TTC549 (cell line): ENCODE measurements around the gene C17orf113.
"Not testable (repeated sequence)": the region's sequence is repeated elsewhere in the genome, so short reads cannot be mapped to it uniquely, and the experiment has no call there.

Experiments used
- FAIRE-seq: peaks from 2 replicates; lab custom pipeline; 2012; peaks lifted over from hg19 to GRCh38; lab: Jason Lieb, UNC

Gene C17orf113

DNA sequence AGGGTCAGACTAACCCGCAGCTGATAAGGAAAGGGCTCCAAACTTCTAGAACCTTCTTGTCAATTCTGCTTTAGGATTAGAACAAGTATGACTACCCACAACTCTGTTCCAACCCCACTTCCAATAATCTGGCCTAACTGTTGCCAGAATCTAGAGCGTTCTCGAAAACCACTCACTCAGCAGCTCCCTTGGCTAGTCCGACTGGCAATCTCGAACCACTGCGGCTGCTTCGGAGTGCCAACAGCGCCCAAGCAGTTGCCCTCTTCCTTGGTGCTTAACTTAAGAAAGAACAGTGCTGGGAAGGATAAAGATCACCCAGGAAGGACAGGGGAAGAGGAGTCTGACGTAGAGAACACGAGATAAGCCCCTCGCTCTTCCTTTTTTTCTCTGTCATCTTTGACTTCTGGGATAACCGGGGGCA lies 34.0 kb downstream of the C17orf113 start:
- no peak for FAIRE-seq

DNA sequence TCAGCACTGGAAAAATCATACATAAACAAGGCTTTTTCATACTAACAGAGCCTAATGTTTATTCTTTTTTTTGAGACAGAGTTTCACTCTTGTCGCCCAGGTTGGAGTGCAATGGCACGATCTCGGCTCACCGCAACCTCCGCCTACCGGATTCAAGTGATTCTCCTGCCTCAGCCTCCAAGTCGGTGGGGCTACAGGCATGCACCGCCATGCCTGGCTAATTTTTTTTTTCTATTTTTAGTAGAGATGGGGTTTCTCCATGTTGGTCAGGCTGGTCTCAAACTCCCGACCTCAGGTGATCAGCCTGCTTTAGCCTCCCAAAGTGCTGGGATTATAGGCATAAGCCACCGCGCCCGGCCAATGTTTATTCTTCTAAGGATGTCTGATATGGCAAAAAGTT lies 36.7 kb downstream of the C17orf113 start:
- FAIRE-seq, result not testable (repeated sequence)

DNA sequence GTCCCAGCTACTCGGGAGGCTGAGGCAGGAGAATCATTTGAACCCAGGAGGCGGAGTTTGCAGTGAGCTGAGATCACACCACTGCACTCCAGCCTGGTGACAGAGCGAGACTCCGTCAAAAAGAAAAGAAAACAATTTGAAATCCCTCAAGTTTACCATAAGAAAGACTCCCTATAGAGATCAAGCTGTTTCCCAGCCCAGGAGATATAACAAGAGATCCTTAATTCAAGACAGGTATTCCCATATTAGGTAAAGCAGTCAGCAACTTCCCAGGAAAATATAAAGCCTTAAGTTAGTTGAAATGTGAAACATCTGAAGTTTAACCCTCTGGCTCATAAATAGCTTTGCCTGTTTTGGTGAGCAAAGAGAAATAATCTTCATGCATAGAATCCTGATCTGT lies 38.0 kb downstream of the C17orf113 start:
- FAIRE-seq, result not testable (repeated sequence)

DNA sequence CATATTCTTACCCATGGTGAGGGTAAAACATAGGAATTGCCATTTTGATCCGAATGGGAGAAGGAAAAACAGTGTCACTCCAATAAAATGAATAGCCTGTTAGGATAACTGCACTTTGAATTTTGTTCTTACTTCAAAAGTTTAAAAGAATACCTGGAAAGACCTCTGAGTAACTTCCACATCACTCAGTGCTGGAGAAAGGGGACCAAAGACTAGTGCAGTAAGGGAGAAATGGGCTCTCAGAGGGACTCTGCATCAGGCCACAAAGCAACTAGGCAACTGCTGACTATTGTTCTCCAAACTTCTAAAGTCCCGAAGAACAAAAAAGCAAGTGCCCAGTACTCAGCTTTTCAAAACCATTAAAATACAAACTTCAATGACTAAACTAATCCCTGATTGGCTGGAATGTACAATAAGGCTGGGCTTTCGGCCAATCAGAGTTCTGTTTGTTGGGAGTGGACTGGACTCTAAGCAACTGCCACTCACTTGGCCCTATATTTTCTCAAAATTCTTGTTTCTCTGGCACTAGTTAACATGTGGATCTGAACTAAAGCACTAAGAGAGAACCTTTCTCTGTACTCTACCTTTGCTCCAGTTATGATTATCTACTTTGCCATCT lies 39.4 kb downstream of the C17orf113 start:
- no peak for FAIRE-seq

DNA sequence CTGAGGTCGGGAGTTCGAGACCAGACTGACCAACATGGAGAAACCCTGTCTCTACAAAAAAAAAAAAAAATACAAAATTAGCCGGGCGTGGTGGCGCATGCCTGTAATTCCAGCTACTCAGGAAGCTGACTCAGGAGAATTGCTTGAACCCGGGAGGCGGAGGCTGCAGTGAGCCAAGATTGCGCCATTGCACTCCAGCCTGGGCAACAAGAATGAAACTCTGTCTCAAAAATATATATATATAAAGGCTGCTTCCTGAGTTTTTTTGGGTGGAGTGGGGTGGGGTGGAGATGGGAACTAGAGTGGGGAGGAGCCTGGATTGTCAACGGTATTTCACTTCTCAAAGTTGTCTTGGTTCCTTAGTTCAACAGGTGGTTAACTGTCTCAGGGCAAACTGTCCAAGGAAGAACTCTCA lies 40.1 kb downstream of the C17orf113 start:
- not testable (repeated sequence) for FAIRE-seq

DNA sequence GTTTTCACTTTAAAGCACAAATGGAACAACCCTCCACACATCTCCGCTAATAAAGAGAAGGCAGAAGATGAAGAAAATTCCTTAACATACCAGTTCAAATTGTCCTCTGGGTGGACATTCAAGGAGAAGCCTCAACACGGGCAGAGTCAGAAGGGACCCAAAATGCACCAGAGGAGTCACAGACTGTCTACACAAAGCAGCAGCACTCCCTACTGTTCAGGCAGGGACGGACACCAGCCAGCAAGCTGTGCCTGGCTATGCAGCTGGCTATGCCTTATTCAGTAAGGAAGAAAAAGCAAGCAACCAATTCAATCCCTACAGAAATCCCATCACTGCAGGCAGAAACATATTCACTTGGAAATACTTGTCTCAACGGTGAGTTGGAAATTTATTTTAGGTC lies 41.2 kb downstream of the C17orf113 start:
- no peak for FAIRE-seq

DNA sequence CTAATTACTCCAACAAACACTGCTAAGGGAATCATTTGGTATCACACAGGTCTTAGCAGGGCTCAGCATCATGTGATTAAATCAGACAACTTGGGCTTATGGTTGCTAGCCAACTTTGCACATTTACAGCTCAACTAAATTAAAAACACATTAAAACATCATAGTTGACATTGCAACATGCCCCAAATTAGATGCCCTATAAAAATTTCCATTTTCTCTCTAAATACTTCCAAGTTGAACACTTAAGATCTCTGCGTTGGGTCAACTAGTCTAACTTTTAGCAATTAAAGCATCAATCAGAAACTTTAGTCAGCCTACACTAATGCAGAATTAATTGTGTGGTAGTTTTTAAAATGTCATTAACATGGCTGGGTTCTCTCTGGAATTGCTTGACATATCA lies 45.2 kb downstream of the C17orf113 start:
- no peak for FAIRE-seq

DNA sequence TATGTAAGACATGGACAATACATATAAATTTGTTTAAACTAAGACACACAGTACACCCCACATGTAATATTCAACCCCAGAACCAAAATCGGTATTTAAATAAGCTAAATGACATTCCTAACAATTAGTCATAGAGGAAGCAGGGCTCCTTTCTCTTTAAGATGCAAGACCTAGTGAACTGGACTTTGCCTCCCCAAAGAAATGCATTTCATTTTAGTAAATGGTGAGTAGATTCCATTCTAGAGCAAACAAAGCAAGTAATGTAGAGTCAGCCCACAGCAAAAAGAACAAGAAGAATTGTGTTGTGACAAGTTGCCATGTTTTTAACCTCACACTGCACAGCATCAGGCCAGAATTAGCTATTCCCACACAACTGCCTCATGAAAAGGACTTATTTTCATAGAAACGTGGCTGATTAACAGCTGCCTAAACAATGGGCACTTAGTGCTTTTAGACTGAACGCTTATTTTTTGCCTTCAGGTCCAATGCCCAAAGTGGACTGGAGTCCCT lies 47.6 kb downstream of the C17orf113 start:
- no peak for FAIRE-seq

DNA sequence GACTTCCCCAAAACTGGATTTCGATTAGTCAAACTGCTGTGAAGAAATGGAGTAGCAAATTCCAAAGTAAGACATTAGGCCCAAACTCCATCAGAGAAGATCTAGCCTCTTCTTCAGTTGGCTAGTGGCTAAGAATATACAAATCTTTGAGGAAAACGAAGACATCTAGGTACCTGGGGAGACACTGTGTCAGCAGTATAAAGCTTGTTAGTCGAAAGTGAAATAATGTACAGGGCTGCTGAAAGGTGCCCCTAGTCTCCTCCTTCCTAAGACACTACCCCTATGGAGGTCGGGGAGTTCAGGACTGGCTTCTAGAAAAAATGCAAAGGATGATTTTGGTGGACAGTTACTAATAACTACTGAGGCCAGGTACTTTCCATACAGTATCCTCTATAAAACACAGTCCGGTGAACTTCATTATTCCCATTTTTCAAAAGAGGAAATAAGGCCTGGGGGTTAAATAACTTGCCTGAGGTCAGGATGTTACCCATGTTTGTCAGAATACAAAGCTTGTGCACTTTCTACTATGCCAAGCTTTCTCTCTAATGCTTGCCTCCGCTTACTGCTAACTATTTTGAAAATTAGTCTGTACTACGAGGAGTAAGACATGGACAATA lies 48.1 kb downstream of the C17orf113 start:
- FAIRE-seq, result no peak

DNA sequence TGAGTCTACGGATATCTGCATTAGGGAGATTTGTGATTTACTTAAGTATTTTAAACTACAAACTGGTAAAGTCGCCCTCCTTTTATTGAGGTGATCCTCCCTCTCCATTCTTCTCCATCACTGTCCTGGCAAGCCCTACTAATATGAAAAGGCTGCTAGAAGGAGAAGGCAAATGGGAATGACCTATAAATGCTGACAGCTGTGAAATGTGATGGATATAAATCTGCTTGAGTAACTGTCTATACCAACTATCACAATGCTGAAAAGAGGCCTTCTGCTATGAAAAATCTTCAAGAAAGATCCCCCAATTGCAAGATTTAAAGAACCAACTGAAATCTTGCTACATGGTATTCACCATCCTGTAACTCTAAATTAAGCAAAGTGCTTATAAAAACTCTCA lies 48.7 kb downstream of the C17orf113 start:
- FAIRE-seq, result no peak

DNA sequence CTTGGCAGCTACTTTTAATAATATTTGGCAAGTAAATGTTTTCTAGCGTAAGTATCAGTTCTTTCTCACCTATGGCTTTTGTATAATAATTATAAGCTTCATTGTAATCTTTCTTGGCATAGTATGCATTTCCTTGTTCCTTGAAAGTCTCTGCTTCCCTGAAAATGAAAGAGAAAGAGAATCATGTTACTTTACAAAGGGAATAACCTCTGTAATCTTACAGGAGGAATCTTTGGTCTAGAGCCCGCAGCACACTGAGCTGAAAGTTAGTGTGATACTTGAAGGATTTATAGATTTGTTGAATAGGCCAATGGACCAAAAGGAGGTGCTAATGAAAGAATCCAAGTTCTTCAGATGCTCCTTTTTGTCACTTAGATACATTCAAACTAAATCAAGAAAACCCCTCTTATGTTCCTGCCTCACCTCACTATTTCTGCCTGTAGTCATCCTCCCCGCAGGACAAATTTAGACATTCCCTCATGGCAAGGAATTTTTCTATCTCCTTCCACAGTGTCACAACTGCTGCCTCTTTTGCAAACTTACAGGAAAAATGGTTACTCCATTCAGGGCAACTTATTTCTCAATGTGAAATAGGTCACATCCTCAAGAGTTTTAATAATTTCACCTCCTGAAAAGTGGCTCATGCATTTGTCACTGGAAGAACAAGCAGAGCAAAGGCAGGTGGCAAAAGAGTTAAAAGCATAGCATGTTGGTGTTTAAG lies 49.8 kb downstream of the C17orf113 start:
- no peak for FAIRE-seq

DNA sequence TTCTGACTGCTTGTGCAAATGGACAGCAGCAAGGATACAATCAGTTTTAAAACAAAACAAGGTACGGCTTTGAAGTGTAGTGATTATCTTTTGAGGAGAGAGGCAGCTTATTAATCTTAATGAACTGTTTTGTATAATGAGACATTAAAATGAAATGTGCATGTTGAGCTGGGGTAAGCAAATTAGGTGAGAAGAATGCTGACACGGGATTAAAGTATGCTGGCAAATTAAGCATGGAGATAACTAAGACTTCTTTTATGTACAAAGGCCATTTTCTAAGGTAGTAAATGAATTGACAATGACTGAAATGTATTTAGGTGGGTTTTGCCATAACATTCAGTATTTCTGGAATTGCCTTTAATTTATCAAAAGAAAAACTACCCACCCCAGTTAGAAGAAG lies 51.9 kb downstream of the C17orf113 start:
- no peak for FAIRE-seq

DNA sequence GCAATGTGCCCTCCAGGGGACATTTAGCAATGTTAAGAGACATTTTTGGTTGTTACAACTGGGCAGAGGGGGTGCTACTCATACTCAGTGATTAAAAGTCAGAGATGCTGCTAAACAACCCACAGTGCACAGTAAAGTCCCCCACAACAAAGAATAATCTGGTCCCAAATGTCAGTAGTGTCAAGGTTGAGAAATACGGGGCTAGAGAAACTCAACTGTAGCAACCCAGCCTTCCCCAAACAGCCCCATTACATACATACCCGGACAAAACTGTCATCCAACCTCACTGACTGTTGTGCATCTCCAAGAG lies 53.6 kb downstream of the C17orf113 start:
- no peak for FAIRE-seq

DNA sequence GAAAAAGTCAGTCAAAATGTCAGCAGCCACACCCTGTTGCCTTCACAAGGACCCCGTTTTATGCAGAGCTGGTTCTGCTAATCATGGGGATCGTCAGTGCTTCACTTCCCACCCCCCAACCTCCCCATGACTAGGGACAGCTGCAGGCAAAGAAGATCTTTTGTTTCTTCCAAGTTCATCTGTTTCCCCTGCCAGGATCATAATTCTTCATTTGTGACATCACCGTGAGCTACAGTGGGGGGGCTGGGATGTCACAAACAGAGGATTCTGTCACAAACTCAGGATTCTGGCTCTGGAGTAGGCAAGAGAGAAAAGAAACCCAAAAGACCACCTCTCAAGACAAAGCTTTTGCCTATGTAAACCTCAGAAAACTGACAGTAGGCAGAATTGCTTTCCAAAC lies 57.8 kb downstream of the C17orf113 start:
- no peak for FAIRE-seq

DNA sequence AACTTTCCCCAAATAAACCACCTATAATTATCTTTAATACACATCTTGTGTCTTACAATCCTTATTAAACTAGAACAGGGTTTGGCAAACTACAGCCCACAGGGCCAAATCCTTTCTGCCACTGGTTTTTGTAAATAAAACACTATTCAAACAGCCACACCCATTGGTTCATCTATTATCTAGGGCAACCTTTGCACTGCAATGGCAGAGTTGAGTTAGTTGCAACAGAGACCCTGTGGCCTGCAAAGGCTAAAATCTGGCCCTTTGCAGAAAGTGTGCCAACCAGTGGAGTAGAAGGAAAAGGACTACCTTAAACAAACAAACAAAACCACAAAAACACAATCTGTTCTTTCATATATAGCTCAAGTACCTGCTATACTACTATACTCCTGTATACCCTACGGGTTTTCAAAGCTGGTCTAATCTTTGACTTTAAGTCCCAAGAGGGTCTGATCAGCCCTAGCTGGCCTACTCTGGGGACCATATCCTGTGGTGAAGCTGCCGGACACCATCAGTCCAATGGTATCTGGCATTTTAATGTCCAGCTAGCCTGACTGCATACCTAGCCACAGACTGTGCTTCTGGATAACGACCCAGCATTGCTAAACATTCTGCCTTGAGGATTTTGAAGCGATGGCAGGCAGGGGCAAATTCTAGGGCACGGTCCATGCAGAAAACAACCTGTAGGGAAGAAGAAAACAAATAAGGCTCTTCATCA lies 60.5 kb downstream of the C17orf113 start:
- FAIRE-seq, result no peak

DNA sequence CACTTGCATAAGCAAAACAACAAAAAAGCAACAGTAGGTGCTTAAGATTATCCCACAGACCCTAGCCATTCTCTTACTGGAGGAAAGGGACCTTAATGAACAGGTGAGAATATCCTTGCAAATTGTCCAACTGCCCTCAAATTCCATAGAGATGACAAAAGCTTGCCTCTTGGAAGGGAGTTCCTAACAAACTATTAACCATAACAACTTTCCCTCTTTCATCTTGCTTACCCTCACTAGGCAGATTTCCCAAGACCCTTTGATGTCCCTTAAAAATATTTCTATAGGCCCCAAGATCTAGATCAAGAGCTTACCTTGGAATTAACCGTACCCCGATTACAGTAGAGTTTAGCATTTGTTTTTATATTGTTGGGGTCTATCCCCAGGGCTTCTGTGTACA lies 62.0 kb downstream of the C17orf113 start:
- FAIRE-seq, result no peak
